ENCODE measurements around the gene KCNK2.

Gene KCNK2

DNA sequence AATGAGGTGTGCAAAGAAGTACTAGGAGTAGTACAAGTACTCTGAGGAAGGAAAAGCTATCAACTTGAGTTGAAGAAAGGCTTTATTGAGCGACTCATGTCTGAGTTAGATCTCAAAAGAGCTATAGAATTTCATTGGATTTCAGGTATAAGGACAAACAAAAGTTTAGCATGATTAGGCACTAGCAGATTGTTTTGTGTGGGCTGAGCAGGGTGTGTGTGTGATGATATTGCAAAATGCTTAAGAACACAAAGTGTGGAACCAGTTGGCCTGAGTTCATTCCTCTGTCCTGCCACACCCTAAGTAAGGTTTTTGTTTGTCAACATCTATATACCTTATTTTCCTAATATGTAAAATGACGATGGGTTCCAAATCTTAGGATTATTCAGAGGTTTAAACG, 158.9 kb downstream of the KCNK2 start:
- DNase-seq, result no peak
- H3K27me3 ChIP-seq (replicated peaks; ENCODE audit: control insufficient read depth, insufficient read depth, low read length, poor library complexity, severe bottlenecking), result no peaks in the 10 kb centered on the region

DNA sequence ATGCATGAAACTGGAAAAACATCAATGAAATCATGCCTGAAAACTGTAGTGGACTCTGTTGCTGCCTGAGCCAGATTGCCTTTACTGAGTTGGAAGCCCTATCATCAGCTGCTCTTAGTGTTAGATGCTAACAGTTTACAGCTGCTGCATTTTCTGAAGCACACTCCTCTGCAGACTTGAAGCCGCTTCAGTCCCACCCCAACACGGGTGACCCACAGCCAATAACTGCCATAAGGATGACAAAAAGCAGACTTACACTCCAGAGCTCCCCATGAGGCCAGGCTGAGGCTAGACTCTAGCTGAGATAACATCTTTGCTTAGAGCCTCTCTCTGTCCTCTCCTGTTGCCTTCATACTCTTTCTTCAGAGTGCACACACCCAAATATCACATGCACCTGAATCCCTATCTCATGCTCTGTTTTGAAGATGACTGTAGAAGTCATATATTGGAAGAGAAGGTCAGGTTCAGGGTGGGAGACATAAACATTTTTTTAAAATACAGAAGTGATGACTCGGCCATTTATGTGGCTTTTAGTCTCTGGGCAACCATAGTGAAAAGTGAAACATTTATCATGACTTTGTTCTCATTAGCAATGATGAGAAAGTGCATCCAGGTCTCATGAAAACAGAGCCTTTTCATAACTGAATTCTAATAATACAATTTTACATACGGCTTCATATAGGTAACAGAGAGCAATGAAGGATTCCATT, 161.0 kb downstream of the KCNK2 start:
- no peaks in the 10 kb centered on the region for H3K36me3 ChIP-seq (ENCODE audit: control insufficient read depth, insufficient read depth, low read length)
- H3K9me3 ChIP-seq (ENCODE audit: control insufficient read depth, low read length), result no peaks in the 10 kb centered on the region
- H3K27me3 ChIP-seq (replicated peaks; ENCODE audit: control insufficient read depth, insufficient read depth, low read length, poor library complexity, severe bottlenecking), result no peaks in the 10 kb centered on the region
- DNase-seq, result no peak
- no peak overlapping the region for H3K27ac ChIP-seq (ENCODE audit: insufficient read depth, low read length, poor library complexity, severe bottlenecking)
- H3K4me3 ChIP-seq (ENCODE audit: insufficient read depth, low read depth, low read length, poor library complexity, severe bottlenecking), result no peak overlapping the region
- H3K4me1 ChIP-seq (ENCODE audit: control insufficient read depth, insufficient read depth, low read length, poor library complexity, severe bottlenecking), result no peaks in the 10 kb centered on the region

More for the DNA sequence above, 158.9 kb downstream of the KCNK2 start:
- Histone ChIP-seq H3K36me3 (ENCODE audit: control insufficient read depth, insufficient read depth, low read length) (no peaks in the 10 kb centered on the region), H3K4me1 (ENCODE audit: control insufficient read depth, insufficient read depth, low read length, poor library complexity, severe bottlenecking) (no peaks in the 10 kb centered on the region), H3K9me3 (ENCODE audit: control insufficient read depth, low read length) (no peaks in the 10 kb centered on the region), H3K27ac (ENCODE audit: insufficient read depth, low read length, poor library complexity, severe bottlenecking) (no peak overlapping the region), H3K4me3 (ENCODE audit: insufficient read depth, low read depth, low read length, poor library complexity, severe bottlenecking) (no peak overlapping the region)

DNA sequence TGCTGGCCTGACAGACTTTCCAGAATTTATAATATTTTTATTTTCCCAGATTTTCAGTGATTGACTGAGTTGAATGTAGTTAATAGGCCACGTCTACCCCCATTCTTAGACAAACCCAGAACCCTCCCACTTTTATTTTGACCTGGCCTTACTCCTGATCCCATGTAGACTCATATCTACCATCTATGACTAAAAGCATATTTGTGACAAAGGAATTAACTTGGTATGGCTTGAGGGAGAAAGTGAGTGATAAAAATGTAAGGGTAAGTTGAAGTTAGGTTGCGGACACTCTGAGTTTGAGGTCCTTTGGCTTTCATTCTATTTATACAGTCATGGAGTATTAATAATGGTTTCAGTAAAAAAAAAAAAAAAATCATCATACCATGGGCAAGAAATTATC, 168.4 kb downstream of the KCNK2 start:
- Histone ChIP-seq H3K27ac (ENCODE audit: insufficient read depth, low read length, poor library complexity, severe bottlenecking) (no peak overlapping the region), H3K9me3 (ENCODE audit: control insufficient read depth, low read length) (no peaks in the 10 kb centered on the region), H3K27me3 (replicated peaks; ENCODE audit: control insufficient read depth, insufficient read depth, low read length, poor library complexity, severe bottlenecking) (no peaks in the 10 kb centered on the region), H3K4me3 (ENCODE audit: insufficient read depth, low read depth, low read length, poor library complexity, severe bottlenecking) (no peak overlapping the region), H3K4me1 (ENCODE audit: control insufficient read depth, insufficient read depth, low read length, poor library complexity, severe bottlenecking) (no peaks in the 10 kb centered on the region), H3K36me3 (ENCODE audit: control insufficient read depth, insufficient read depth, low read length) (no peaks in the 10 kb centered on the region)
- DNase-seq, result no peak

DNA sequence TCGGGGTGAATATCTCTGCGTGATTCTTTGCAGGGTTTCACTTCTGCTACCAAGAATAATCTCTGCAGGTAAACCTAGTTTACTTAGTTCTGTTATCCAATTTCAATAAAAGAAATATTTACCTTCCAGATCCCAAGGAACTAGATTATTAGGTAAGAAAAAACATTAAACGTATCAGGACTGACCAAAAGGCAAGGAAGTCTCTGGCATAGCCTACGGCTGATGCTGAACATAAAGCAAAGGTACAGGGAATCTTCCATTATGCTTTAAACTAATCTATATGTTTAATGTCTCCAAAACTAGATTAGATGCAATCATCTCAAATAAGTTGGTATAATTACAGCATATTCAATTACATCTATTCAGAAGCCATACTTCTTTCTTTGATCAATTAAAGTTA, 168.9 kb downstream of the KCNK2 start:
- Histone ChIP-seq H3K9me3 (ENCODE audit: control insufficient read depth, low read length) (no peaks in the 10 kb centered on the region), H3K4me3 (ENCODE audit: insufficient read depth, low read depth, low read length, poor library complexity, severe bottlenecking) (no peak overlapping the region), H3K4me1 (ENCODE audit: control insufficient read depth, insufficient read depth, low read length, poor library complexity, severe bottlenecking) (no peaks in the 10 kb centered on the region), H3K27ac (ENCODE audit: insufficient read depth, low read length, poor library complexity, severe bottlenecking) (no peak overlapping the region), H3K27me3 (replicated peaks; ENCODE audit: control insufficient read depth, insufficient read depth, low read length, poor library complexity, severe bottlenecking) (no peaks in the 10 kb centered on the region), H3K36me3 (ENCODE audit: control insufficient read depth, insufficient read depth, low read length) (no peaks in the 10 kb centered on the region)
- DNase-seq, result no peak

DNA sequence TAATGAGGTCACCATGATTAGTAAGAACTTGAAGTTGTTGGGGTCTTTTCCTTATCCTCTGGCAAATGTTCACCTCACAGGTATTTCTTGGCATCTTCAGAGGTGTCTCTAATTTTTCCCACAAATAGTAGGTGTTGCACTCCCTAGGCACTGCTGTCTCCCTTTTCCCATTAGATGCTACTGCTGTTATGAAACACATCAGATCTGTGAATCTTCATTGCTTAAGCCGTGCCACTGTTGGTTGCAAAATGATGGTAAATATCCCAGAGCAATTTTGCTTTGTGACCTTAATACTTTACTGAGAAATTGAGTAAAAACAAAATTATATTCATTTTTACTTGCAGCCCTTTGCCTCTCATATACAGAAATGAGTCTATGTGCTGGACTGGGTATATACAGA, 169.6 kb downstream of the KCNK2 start:
- no peak overlapping the region for H3K4me3 ChIP-seq (ENCODE audit: insufficient read depth, low read depth, low read length, poor library complexity, severe bottlenecking)
- H3K36me3 ChIP-seq (ENCODE audit: control insufficient read depth, insufficient read depth, low read length), result no peaks in the 10 kb centered on the region
- no peaks in the 10 kb centered on the region for H3K27me3 ChIP-seq (replicated peaks; ENCODE audit: control insufficient read depth, insufficient read depth, low read length, poor library complexity, severe bottlenecking)
- no peaks in the 10 kb centered on the region for H3K4me1 ChIP-seq (ENCODE audit: control insufficient read depth, insufficient read depth, low read length, poor library complexity, severe bottlenecking)
- H3K27ac ChIP-seq (ENCODE audit: insufficient read depth, low read length, poor library complexity, severe bottlenecking), result no peak overlapping the region
- no peak for DNase-seq
- no peaks in the 10 kb centered on the region for H3K9me3 ChIP-seq (ENCODE audit: control insufficient read depth, low read length)

DNA sequence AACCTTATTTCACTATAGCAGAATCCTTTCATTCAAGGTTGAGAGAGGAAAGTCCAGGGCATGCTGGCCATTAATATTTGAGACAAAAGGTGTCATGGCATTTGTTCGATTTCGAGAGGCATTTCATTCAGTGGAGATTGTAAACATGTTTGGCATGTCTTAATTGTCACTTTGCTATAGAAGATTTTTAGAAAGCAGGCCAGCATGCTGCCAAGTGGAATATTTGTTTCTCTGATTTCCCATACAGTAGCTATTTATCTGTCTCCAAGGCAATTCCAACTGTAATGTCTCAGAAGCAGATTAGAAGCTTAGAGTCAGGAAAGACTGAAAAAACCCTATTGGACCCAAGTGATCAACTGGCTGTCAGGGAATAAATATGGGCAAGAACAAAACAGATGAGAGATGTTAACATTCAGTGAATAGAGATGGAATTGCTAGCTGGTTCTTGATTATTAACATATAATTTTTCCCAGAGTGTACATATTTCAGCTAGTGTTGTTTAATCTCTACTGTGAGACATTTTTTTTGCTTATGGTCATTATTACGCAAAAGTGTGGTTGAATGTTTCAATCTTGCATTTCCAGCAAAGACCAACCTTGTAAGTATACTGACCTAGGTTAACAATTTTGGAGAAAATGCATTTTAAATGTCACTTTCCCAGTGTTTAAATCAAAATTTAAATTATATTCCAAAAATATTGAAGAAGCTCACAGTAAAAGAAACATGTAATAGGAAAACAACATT, 174.6 kb downstream of the KCNK2 start:
- Histone ChIP-seq H3K27me3 (replicated peaks; ENCODE audit: control insufficient read depth, insufficient read depth, low read length, poor library complexity, severe bottlenecking) (no peaks in the 10 kb centered on the region), H3K9me3 (ENCODE audit: control insufficient read depth, low read length) (no peaks in the 10 kb centered on the region), H3K4me1 (ENCODE audit: control insufficient read depth, insufficient read depth, low read length, poor library complexity, severe bottlenecking) (no peaks in the 10 kb centered on the region), H3K36me3 (ENCODE audit: control insufficient read depth, insufficient read depth, low read length) (no peaks in the 10 kb centered on the region), H3K4me3 (ENCODE audit: insufficient read depth, low read depth, low read length, poor library complexity, severe bottlenecking) (no peak overlapping the region), H3K27ac (ENCODE audit: insufficient read depth, low read length, poor library complexity, severe bottlenecking) (no peak overlapping the region)
- no peak for DNase-seq

DNA sequence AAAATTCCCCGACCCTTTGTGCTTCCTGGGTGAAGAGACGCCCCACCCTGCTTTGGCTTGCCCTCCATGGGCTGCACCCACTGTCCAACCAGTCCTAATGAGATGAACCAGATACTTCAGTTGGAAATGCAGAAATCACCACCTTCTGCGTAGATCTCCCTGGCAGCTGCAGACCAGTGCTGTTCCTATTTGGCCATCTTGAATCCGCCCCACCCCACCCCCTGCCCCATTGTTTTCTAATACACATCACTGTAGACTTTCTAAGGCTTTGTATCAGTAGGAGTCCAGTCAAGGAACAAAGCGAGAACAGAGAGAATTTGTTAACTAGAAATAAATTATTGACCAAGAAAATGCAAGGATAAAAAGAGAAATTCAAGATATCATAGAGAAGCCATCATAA, 178.2 kb downstream of the KCNK2 start:
- Histone ChIP-seq H3K27ac (ENCODE audit: insufficient read depth, low read length, poor library complexity, severe bottlenecking) (no peak overlapping the region), H3K4me1 (ENCODE audit: control insufficient read depth, insufficient read depth, low read length, poor library complexity, severe bottlenecking) (no peaks in the 10 kb centered on the region), H3K27me3 (replicated peaks; ENCODE audit: control insufficient read depth, insufficient read depth, low read length, poor library complexity, severe bottlenecking) (no peaks in the 10 kb centered on the region), H3K9me3 (ENCODE audit: control insufficient read depth, low read length) (no peaks in the 10 kb centered on the region), H3K4me3 (ENCODE audit: insufficient read depth, low read depth, low read length, poor library complexity, severe bottlenecking) (no peak overlapping the region), H3K36me3 (ENCODE audit: control insufficient read depth, insufficient read depth, low read length) (no peaks in the 10 kb centered on the region)
- no peak for DNase-seq

DNA sequence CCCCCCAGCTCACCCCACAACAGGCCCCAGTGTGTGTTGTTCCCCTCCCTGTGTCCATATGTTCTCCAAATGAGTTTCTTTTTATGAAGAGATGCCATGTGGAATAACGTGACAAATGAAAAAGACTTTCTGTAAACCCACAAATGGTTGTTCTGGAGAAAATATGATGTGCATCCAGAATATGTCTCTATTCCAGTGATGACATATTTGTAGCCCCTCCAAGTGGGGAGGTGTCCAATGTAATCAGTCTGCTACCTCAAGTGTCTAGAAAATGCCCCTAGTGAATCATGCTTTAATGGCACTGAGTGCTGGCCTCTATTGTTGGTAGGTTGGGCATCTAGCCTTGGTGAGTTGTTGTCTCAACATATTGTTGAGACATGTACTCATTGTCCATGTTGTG, 179.6 kb downstream of the KCNK2 start:
- DNase-seq, result no peak
- Histone ChIP-seq H3K4me1 (ENCODE audit: control insufficient read depth, insufficient read depth, low read length, poor library complexity, severe bottlenecking) (no peaks in the 10 kb centered on the region), H3K36me3 (ENCODE audit: control insufficient read depth, insufficient read depth, low read length) (no peaks in the 10 kb centered on the region), H3K9me3 (ENCODE audit: control insufficient read depth, low read length) (no peaks in the 10 kb centered on the region), H3K27me3 (replicated peaks; ENCODE audit: control insufficient read depth, insufficient read depth, low read length, poor library complexity, severe bottlenecking) (no peaks in the 10 kb centered on the region), H3K27ac (ENCODE audit: insufficient read depth, low read length, poor library complexity, severe bottlenecking) (no peak overlapping the region), H3K4me3 (ENCODE audit: insufficient read depth, low read depth, low read length, poor library complexity, severe bottlenecking) (no peak overlapping the region)

DNA sequence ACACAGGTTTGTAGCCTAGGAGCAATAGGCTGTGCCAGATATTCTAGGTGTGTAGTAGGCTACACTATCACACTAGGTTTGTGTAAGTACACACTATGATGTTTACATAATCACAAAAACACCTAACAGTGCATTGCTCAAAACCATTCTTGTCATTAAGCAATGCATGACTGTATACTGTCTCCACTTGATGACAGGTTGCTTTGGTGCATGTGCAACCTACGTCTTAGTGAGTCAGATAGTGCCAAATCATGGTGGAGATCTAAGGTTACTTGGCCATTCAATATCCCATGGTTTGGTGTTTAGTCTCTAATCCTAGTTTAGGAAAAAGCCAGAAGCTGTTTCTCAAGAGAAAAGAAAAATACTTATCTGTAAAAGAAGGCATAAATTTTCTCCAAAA, 181.1 kb downstream of the KCNK2 start:
- no peaks in the 10 kb centered on the region for H3K9me3 ChIP-seq (ENCODE audit: control insufficient read depth, low read length)
- H3K27ac ChIP-seq (ENCODE audit: insufficient read depth, low read length, poor library complexity, severe bottlenecking), result no peak overlapping the region
- DNase-seq, result no peak
- no peaks in the 10 kb centered on the region for H3K36me3 ChIP-seq (ENCODE audit: control insufficient read depth, insufficient read depth, low read length)
- no peaks in the 10 kb centered on the region for H3K4me1 ChIP-seq (ENCODE audit: control insufficient read depth, insufficient read depth, low read length, poor library complexity, severe bottlenecking)
- no peaks in the 10 kb centered on the region for H3K27me3 ChIP-seq (replicated peaks; ENCODE audit: control insufficient read depth, insufficient read depth, low read length, poor library complexity, severe bottlenecking)
- no peak overlapping the region for H3K4me3 ChIP-seq (ENCODE audit: insufficient read depth, low read depth, low read length, poor library complexity, severe bottlenecking)

DNA sequence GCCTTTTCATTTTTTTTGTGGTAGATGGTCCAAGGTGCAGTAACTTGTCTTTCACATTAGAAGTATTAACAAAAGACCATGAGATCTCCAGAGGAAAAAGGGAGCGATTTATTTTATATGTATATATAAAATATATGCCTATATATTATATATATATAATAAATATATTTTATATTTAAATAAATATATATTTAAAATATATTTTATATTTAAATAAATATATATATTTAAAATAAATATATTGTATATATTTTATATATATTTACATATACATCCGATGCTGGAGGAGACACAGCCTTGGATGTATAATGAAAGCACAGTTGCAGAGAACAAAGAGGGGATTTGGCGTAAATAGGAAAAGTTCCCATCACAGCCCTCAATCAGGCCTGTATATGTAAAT, 182.1 kb downstream of the KCNK2 start:
- H3K4me3 ChIP-seq (ENCODE audit: insufficient read depth, low read depth, low read length, poor library complexity, severe bottlenecking), result no peak overlapping the region

More for the DNA sequence above, 182.1 kb downstream of the KCNK2 start:
- H3K36me3 ChIP-seq (ENCODE audit: control insufficient read depth, insufficient read depth, low read length), result no peaks in the 10 kb centered on the region
- H3K9me3 ChIP-seq (ENCODE audit: control insufficient read depth, low read length), result no peaks in the 10 kb centered on the region
- no peak overlapping the region for H3K27ac ChIP-seq (ENCODE audit: insufficient read depth, low read length, poor library complexity, severe bottlenecking)
- H3K4me1 ChIP-seq (ENCODE audit: control insufficient read depth, insufficient read depth, low read length, poor library complexity, severe bottlenecking), result no peaks in the 10 kb centered on the region
- no peaks in the 10 kb centered on the region for H3K27me3 ChIP-seq (replicated peaks; ENCODE audit: control insufficient read depth, insufficient read depth, low read length, poor library complexity, severe bottlenecking)
- no peak for DNase-seq

All from effector memory CD4-positive, alpha-beta T cell (primary cell).